Stimulated activated naive B cell treated with anti-CD40 and anti-IgM and Interleukin-4, amounts not matched to agents 10 μg/mL and 1 μg/mL and 100 μg/mL, for 72 hours (primary cell): Measurements from ENCODE around the gene OGG1.

ENCODE experiments used
- ATAC-seq, 2 donors: fragments of 150-1000 bp; cut with Tn5 transposase; replicated peaks; 2 replicates each; pipeline ENCODE4 v1.10.0; 2021; ENCODE audit warnings: moderate library complexity in 1 of 2
- DNase-seq: peaks from one replicate; pipeline ENCODE4 v3.0.0; 2021
- H3K27ac Mint-ChIP-seq: one replicate; pipeline ENCODE4 v1.8.0; 2022; ENCODE audit warnings: mild to moderate bottlenecking, mixed read lengths
- H3K27me3 Mint-ChIP-seq, 2 donors: one replicate each; pipeline ENCODE4 v1.8.0; 2022; ENCODE audit warnings: mixed read lengths in 2 of 2
- H3K36me3 Mint-ChIP-seq, 2 donors: one replicate each; pipeline ENCODE4 v1.8.0; 2022; ENCODE audit warnings: mixed read lengths in 2 of 2, mild to moderate bottlenecking in 1 of 2
- H3K4me1 Mint-ChIP-seq, 2 donors: one replicate each; pipeline ENCODE4 v1.8.0; 2022; ENCODE audit warnings: mixed read lengths in 2 of 2, mild to moderate bottlenecking in 1 of 2
- H3K4me3 Mint-ChIP-seq, 2 donors: one replicate each; pipeline ENCODE4 v1.8.0; 2022; ENCODE audit warnings: mild to moderate bottlenecking in 2 of 2, mixed read lengths in 2 of 2, moderate library complexity in 1 of 2
- H3K9me3 Mint-ChIP-seq, 2 donors: one replicate each; pipeline ENCODE4 v1.8.0; 2022; ENCODE audit warnings: mixed read lengths in 2 of 2, mild to moderate bottlenecking in 1 of 2

OGG1 gene

GRCh38 chr3:9787714-9788113 is 38.0 kb downstream of the OGG1 start:
- H3K9me3 Mint-ChIP-seq: no peaks in the 10 kb centered on the region
- peaks cover 23 to 55% of the 10 kb centered on the region in 2 donors for H3K4me1 Mint-ChIP-seq
- no peaks in the 10 kb centered on the region for H3K27me3 Mint-ChIP-seq
- H3K4me3 Mint-ChIP-seq: no peak overlapping the region
- peak overlapping the region; percentile 73 for H3K27ac Mint-ChIP-seq
- H3K36me3 Mint-ChIP-seq: peaks cover 59 to 71% of the 10 kb centered on the region in 2 donors
- DNase-seq (no peak), ATAC-seq (no peak)

- DNase-seq (no peak), ATAC-seq (no peak)
Observed at GRCh38 chr3:9791127-9791526, 41.4 kb downstream of the OGG1 start.

GRCh38 chr3:9791790-9792404 is 42.1 kb downstream of the OGG1 start:
- Mint-ChIP-seq H3K27ac (peak overlapping the region; percentile 100), H3K4me1 (peaks cover 36 to 73% of the 10 kb centered on the region in 2 donors), H3K4me3 (peak overlapping the region; percentile 89 to 97), H3K27me3 (no peaks in the 10 kb centered on the region), H3K36me3 (peaks cover 58 to 73% of the 10 kb centered on the region in 2 donors), H3K9me3 (peaks cover 0 to 4% of the 10 kb centered on the region in 2 donors)
- DNase-seq (no peak), ATAC-seq (no peak)

More at GRCh38 chr3:9791127-9791526, 41.4 kb downstream of the OGG1 start:
- peaks cover 37 to 73% of the 10 kb centered on the region in 2 donors for H3K4me1 Mint-ChIP-seq
- peaks cover 64 to 76% of the 10 kb centered on the region in 2 donors for H3K36me3 Mint-ChIP-seq
- peak overlapping the region; percentile 89 to 97 for H3K4me3 Mint-ChIP-seq
- no peak overlapping the region for H3K27ac Mint-ChIP-seq
- H3K9me3 Mint-ChIP-seq: peaks cover 0 to 4% of the 10 kb centered on the region in 2 donors
- no peaks in the 10 kb centered on the region for H3K27me3 Mint-ChIP-seq

DNA sequence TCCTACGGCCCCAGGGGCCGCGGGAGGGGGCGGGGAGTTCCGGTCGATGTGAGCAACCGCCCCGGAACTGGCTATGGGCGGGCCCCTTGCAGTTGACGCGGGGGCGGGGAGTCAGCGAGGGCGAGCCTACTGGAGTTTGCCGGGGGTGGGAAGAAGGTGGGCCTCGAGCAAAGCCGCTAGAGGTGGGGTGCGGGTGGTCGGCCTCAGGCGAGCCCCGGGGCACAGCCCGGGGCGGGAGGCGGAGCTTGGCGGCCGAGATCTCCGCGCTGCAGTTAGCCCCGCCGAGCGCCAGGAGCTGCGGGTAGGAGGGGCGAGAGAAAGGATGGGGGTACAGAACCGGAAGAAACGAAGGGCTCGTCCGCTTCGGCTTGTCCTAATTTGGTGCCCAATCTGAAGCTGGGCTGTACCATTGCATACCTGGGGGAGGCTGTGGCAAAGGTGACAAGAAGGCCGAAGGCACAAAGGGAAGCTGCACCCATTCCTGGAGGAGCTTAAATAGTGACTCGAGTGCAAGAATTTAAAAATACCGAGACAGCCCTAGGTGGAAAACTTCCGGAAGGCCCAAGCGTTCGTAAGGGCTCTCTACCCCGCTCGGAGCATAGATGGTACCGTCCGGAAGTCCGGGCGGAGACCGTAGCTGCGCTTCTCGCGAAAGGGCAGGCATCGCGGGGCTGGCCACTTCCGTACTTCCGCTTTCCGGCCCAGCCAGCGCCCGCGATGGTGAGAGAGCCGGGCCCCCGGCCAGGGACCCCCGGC is 42.8 kb downstream of the OGG1 start, which contains the start of the genes ARPC4 and TADA3:
Gene ARPC4, plus strand, starts transcription at position 678 of the 756 bp plus-strand sequence. Its CDS starts 40 bp downstream, at position 718.
Gene TADA3, minus strand, starts transcription at position 69 of the 756 bp plus-strand sequence. CDS start 1,007 bp downstream, outside the sequence.
- H3K27ac Mint-ChIP-seq: peak within 1 kb of the TSS; percentile 100
- ATAC-seq (peak; percentile 71 to 76), DNase-seq (peak; percentile 91)
- H3K4me1 Mint-ChIP-seq: peaks cover 41 to 74% of the 10 kb centered on the region in 2 donors
- H3K36me3 Mint-ChIP-seq: peaks cover 55 to 73% of the 10 kb centered on the region in 2 donors
- H3K27me3 Mint-ChIP-seq: no peaks in the 10 kb centered on the region
- H3K4me3 Mint-ChIP-seq: peak within 1 kb of the TSS; percentile 89 to 97
- H3K9me3 Mint-ChIP-seq: peaks cover 0 to 4% of the 10 kb centered on the region in 2 donors

DNA sequence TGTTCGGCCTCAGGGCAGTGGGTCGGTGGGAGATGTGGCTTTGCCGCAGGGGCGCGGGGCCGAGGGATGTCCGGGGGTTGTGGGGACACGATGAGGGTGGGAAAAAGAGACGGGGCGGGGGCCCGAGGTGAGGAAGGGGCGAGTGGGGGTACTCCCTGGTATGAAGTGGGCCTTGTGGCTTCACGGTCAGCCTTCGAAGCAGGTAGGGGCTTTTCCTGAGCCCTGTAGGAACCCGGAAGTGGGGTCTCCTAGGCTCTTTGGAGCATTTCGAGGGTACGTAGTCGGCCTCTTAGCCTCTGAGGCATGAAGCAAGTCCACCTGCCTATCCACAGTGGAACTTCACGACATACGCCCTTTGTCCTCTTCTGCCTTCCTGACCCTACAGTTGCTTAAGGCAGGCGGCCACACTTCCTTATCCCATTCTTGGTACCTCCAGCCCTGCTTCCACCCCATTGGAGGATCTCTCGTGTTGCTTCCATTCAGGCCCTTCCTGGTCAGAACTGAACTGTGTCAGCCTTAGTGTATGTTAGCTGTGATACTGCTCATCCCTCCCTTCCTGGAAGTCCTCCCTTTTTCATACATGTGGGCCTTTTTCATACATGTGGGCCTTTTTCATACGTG is 43.5 kb downstream of the OGG1 start:
- Mint-ChIP-seq H3K4me3 (peak overlapping the region; percentile 89 to 97), H3K36me3 (peaks cover 57 to 76% of the 10 kb centered on the region in 2 donors), H3K27ac (peak overlapping the region; percentile 100), H3K9me3 (peaks cover 0 to 4% of the 10 kb centered on the region in 2 donors), H3K4me1 (peaks cover 39 to 75% of the 10 kb centered on the region in 2 donors), H3K27me3 (no peaks in the 10 kb centered on the region)
- ATAC-seq (peak; percentile 4 to 12), DNase-seq (no peak)

GRCh38 chr3:9794400-9794799 is 44.6 kb downstream of the OGG1 start:
- no peak for ATAC-seq
- peaks cover 39 to 71% of the 10 kb centered on the region in 2 donors for H3K4me1 Mint-ChIP-seq
- peak overlapping the region; percentile 100 for H3K27ac Mint-ChIP-seq
- H3K4me3 Mint-ChIP-seq: peak overlapping the region; percentile 89 to 97
- H3K27me3 Mint-ChIP-seq: no peaks in the 10 kb centered on the region
- peaks cover 0 to 4% of the 10 kb centered on the region in 2 donors for H3K9me3 Mint-ChIP-seq
- DNase-seq: no peak
- H3K36me3 Mint-ChIP-seq: peaks cover 53 to 72% of the 10 kb centered on the region in 2 donors

DNA sequence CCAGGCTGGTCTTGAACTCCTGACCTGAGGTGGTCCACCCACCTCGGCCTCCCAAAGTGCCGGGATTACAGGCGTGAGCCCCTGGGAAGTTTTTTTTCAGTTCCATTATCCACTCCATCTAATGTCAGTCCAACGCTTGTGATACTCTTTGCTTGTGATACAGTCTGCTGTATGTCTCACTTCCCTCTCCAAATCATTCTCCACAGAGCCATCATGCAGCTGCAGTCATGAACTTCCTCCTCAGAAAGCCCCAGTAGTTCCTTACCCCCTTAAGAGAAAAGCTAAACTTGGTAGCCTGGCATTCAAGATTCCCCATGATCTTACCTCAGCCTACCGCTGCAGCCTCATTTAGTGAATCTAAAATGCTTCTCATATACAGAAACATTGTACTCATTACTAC is 45.5 kb downstream of the OGG1 start:
- peak; percentile 68 to 74 for ATAC-seq
- Mint-ChIP-seq H3K4me1 (peaks cover 36 to 63% of the 10 kb centered on the region in 2 donors), H3K9me3 (peaks cover 0 to 4% of the 10 kb centered on the region in 2 donors), H3K4me3 (peak overlapping the region; percentile 89 to 97), H3K36me3 (peaks cover 48 to 69% of the 10 kb centered on the region in 2 donors), H3K27me3 (no peaks in the 10 kb centered on the region), H3K27ac (peak overlapping the region; percentile 100)
- peak; percentile 68 for DNase-seq

DNA sequence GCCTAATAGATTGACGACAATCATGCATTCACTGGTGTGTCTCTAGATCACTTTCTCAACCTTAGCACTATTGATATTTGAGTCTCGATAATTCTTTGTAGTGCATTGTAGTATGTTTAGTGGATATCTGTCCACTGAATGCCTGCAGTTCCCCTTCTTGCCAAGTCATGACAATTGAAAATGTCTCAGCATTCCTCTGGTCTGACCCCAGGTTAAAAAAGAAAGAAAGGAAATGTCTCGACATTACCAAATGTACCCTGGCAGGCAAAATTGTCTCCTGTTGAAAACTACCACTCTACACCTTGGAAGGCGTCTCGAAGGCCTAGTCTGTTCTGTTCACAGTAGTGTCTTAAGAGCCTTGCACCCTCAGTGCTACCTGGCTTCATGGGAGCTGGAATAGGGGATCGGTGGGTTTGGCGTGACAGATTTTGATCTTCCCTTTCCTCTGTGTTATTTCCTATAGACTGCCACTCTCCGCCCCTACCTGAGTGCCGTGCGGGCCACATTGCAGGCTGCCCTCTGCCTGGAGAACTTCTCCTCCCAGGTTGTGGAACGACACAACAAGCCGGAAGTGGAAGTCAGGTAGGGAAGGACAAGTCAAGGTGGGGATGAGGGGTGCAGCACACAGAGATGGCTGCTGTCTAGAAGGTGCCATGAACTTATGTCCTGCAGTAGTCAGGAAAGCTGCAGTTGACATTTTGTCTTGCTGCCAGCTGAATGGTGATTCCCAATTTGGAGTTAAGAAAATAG is 47.6 kb downstream of the OGG1 start:
- Mint-ChIP-seq H3K9me3 (peaks cover 0 to 4% of the 10 kb centered on the region in 2 donors), H3K27ac (peak overlapping the region; percentile 65), H3K4me1 (peaks cover 24 to 43% of the 10 kb centered on the region in 2 donors), H3K36me3 (peaks cover 41 to 66% of the 10 kb centered on the region in 2 donors), H3K4me3 (peak overlapping the region; percentile 8 to 22), H3K27me3 (no peaks in the 10 kb centered on the region)
- ATAC-seq (no peak), DNase-seq (no peak)

DNA sequence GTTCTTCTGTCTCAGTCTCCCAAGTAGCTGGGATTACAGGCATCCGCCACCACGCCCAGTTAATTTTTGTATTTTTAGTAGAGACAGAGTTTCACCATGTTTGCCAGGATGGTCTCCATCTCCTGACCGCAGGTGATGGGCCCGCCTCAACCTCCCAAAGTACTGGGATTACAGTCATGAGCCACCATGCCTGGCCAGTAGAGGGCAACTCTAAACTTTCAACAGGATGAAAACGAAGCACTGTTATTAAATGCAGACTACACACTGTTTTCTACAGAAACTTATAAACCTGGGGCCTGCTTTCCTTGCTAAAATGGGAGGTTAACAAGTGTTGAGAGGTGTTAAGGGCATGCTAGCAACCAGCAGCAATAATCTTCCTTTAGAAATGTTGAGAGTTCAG is 50.8 kb downstream of the OGG1 start:
- peaks cover 40 to 59% of the 10 kb centered on the region in 2 donors for H3K36me3 Mint-ChIP-seq
- H3K27me3 Mint-ChIP-seq: no peaks in the 10 kb centered on the region
- H3K9me3 Mint-ChIP-seq: no peaks in the 10 kb centered on the region
- DNase-seq (no peak), ATAC-seq (no peak)
- no peak overlapping the region for H3K27ac Mint-ChIP-seq
- H3K4me1 Mint-ChIP-seq: peaks cover 24 to 43% of the 10 kb centered on the region in 2 donors
- no peak overlapping the region for H3K4me3 Mint-ChIP-seq

DNA sequence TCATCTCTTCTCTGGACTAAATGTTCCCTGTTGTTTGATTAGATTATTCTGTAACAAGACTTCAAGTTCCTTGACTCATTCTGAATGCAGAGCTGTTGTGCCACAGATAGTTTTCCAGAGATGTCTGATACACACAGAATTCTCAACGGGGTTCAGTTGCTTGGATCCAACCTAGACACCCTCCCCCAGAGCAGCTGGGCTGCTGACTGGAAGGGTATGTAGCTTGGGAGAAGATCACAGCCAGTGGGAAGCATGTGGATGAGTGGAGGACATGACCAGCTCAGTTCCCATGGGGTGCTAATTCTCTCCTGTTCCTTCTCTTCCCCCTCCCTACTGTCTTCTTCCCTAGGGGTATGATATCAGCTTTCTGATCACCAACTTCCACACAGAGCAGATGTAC is 53.7 kb downstream of the OGG1 start:
- Mint-ChIP-seq H3K36me3 (peaks cover 44 to 58% of the 10 kb centered on the region in 2 donors), H3K4me3 (no peak overlapping the region), H3K4me1 (peaks cover 30 to 44% of the 10 kb centered on the region in 2 donors), H3K9me3 (no peaks in the 10 kb centered on the region), H3K27ac (peak overlapping the region; percentile 89), H3K27me3 (no peaks in the 10 kb centered on the region)
- ATAC-seq (no peak), DNase-seq (no peak)

GRCh38 chr3:9804996-9805395 is 55.2 kb downstream of the OGG1 start:
- DNase-seq: no peak
- Mint-ChIP-seq H3K4me3 (no peak overlapping the region), H3K36me3 (peaks cover 46 to 62% of the 10 kb centered on the region in 2 donors), H3K27ac (no peak overlapping the region), H3K4me1 (peaks cover 41 to 58% of the 10 kb centered on the region in 2 donors), H3K27me3 (no peaks in the 10 kb centered on the region), H3K9me3 (no peaks in the 10 kb centered on the region)
- no peak for ATAC-seq

DNA sequence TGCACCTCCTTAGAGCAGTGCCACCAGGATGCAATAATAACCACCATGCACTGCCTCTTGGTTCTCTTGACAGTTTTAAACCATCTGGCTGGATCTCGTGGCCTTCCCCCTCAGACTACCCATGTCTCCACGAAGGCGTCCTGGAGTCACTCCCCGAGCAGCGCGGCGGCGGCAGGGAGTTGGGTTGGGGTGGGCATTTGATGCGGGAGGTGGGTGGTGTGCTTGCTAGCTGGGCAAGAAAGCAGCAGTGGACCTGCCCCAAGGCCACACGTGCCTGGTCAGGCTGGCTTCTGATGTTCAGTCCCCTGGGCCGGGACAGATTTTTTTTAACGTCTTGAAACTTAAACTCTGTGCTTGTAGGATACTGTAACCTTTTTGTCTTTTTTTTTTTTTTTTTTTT is 56.4 kb downstream of the OGG1 start:
- DNase-seq: no peak
- Mint-ChIP-seq H3K9me3 (no peaks in the 10 kb centered on the region), H3K27me3 (no peaks in the 10 kb centered on the region), H3K27ac (peak overlapping the region; percentile 86), H3K36me3 (peaks cover 49 to 66% of the 10 kb centered on the region in 2 donors), H3K4me1 (peaks cover 49 to 69% of the 10 kb centered on the region in 2 donors), H3K4me3 (no peak overlapping the region)
- no peak for ATAC-seq
